Measurements from ENCODE around the gene TIAM2. TPM values are rescaled to one million over a fixed set of nuclear protein-coding genes. Genes with fewer than 3 reads are reported as not detected.
"Not testable (repeated sequence)": the region's sequence is repeated elsewhere in the genome, so short reads cannot be mapped to it uniquely, and the experiment has no call there.

The TIAM2 gene
- total RNA-seq, 1 experiment from 2014 or later: 18.8 TPM

DNA sequence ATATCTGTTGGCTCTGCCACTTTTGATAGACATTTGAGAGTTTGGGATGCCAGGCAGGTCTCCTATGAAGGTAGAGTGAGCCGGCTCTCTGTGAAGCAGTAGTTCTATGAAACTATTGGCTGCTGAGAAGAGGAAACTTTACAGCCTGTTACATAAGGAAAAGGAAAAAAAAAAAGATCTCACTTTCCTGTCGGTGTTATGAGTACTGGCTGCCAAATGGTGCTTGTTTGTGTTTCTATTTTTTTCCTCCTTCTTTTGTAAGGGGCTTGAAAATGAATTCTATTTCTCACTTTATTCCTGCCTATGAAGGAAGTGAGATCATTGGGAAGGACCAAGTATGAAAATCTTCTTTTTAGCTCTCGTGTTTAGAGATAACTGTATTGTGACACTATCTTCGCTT is 195.6 kb downstream of the TIAM2 start:
- DNase-seq (ENCODE audit: low read depth): no peak

DNA sequence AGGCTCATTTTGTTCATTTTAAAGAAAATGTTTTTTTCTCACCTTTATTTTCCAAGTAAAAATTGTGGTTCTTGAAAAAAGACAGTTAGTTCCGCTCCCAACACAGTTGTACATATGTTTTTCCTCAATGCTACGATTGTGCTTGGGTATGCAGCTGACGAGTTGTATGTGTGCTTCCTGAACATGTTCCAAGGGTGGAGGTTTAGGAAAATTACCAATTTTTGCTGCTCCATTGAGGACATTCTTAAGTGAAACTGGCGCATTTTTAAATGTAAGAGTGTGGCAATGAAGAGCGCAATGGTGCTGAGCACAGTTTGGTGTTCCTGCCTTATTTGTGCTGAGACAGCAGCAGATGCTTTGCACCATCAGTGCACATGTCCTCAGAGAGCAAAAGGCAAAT is 198.4 kb downstream of the TIAM2 start:
- DNase-seq (ENCODE audit: low read depth): no peak

DNA sequence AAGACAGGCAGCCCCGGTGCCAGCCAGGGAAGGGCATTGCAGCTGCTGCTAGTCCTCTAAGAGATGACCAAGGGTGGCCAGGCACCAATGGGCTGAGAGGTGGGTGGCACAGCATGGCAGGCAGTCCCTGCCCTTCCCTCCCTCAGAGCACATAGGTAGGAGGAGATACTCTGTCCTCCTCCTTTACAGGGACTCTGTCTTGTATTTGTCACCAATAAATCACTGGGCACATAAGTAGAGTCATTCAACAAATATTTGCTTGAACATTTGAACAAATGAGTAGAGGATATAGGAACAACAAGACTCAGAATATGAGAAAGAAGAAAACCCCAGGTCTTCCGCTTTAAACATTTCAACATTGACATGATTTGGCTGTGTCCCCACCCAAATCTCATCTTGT is 199.3 kb downstream of the TIAM2 start:
- DNase-seq (ENCODE audit: low read depth): peak; percentile 55

DNA sequence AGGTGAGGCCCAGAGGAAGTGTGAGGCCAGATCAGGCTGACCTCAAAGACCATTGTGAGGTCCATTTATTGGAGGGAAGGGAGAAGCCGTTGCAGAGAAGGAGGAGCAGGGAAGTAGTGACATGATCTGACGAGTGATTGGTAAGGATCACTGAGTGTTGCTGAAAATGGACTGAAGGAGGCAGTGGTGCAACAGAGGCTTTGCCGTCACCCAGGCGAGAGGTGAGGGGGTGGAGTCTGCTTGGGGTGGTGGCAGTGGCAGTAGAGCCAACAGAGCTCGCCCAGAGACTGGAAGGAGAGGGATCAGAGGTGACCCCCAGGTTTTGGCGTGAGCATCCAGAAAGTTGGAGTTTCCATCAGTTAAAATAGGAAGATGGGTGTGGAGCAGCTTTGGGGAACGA is 200.8 kb downstream of the TIAM2 start:
- DNase-seq (ENCODE audit: low read depth): no peak

DNA sequence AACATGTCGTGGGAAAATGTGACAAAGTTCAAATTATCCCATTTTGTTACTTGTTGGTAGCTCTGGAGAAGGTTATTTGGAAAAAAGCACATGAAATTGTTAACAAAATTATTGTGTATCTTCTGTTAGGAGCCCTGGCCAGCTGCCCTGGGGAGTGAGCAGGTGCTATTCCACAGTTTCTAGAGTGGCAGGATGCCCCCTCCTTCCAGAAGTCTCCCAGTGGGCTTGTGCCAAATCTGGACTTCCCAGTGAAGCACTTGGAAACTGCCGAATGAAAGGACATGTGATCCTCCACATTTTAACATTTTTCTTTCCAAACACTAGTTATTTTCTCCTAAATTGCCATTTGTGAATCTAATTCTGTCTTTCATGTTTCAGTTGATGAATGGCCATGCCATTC is 201.8 kb downstream of the TIAM2 start:
- DNase-seq (ENCODE audit: low read depth): no peak

DNA sequence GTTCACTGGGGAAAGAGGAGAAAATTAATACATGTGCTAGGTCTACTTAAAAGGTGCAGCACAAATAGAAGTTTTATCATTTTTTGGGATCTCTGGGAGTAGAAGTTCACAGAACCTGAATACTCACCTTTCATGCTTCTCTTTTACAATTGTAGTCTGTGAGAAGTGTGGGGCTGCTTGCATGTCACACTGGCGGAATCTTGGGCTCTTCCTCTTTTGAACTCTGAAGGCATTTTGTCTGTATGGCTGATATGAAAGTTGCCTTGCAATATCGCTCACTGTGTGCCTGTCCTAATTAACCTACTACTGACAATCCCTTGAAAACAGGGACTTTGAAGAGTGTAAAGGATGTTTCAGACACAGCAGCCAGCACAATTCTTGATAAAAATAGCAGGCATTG is 202.8 kb downstream of the TIAM2 start:
- no peak for DNase-seq (ENCODE audit: low read depth)

DNA sequence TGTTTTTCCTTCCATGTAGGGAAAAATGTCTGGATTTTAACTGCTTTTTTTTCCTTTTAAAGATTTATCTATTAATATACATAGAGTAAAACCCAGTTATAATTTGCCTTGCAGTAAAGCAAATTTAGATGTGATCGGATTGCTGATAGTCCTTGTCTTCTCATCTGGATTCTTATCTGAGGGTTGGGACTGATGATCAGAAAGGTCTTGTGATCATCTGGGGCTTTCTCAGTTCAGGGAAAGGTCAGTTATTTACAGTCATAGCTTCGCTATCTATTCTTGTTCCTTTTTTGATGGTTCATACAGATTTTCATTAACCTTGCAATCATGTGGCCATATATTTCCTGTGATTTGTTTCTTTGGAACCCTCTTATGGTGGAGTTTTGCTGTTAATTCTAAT is 204.9 kb downstream of the TIAM2 start:
- DNase-seq (ENCODE audit: low read depth): peak; percentile 52

DNA sequence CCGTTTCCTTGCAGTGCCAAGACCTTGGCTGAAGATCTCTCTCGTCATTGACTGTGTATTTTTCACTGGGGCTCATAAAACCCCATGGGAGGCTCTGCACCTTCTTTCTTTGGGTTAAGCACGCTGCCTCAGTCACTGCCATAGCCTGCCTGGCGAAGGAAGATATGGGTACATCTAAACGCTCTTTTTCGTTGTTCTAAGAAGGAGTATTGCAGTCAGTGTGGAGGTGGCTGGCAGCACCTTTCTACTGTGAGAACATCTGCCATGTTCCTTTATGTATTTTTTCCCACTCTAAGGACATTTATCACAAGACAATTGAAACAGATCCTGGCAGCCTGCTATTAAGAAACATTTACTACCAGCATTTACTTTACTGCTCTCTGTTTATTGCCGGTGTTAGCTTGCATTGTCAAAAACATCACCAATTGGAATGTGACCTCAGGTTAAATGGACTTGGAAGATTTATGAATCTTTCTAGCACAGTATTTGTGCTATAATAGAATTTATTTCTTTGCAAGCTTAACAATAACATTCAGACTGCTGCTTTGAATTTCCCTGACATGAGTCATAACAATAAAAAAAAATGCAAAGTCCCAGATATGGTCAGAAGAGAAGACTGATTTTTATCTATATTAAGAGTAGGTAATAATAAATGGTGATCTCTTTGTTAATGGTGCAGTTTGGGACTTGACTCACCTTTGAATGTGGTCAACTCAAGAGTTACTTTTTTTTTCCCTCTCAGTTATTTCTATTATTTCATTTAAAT is 206.5 kb downstream of the TIAM2 start:
- DNase-seq (ENCODE audit: low read depth): peak; percentile 99

DNA sequence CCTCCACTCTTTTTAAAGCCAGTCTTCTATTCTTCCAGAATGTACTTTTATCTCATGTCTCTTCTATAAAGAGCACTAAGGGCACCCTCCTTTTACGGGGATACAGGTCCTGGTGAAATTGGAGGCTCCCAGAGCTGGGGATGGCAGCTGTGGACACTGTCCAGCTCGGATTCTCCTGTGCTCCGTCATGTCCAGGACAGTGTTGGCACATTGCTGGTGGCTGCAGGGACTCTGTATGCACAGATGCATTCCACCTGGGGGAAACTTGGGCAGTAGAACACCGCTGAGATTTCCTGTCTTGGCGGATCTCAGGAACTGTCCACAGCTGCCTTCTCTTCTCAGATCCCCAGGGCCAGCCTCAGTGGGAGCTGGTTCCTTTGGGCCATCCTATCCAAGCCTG is 212.1 kb downstream of the TIAM2 start:
- DNase-seq (ENCODE audit: low read depth): no peak

DNA sequence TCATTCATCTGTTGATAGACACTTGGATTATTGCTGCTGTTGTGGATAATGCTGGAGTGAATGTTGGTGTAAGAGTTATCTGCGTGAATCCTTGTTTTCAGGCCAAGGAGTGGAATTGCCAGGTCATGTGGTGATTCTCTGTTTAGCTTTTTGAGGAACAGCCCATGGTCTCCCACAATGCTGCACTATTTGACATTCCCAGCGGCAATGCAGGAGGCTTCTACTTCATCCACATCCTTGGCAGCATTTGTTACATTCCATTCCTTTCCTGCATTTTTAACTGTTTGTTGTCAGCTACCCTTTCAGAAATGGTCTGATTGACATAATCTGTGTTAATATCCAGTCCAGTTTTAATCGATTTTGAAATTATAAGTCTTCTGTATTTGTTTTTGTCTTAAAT is 217.0 kb downstream of the TIAM2 start:
- DNase-seq (ENCODE audit: low read depth): no peak

DNA sequence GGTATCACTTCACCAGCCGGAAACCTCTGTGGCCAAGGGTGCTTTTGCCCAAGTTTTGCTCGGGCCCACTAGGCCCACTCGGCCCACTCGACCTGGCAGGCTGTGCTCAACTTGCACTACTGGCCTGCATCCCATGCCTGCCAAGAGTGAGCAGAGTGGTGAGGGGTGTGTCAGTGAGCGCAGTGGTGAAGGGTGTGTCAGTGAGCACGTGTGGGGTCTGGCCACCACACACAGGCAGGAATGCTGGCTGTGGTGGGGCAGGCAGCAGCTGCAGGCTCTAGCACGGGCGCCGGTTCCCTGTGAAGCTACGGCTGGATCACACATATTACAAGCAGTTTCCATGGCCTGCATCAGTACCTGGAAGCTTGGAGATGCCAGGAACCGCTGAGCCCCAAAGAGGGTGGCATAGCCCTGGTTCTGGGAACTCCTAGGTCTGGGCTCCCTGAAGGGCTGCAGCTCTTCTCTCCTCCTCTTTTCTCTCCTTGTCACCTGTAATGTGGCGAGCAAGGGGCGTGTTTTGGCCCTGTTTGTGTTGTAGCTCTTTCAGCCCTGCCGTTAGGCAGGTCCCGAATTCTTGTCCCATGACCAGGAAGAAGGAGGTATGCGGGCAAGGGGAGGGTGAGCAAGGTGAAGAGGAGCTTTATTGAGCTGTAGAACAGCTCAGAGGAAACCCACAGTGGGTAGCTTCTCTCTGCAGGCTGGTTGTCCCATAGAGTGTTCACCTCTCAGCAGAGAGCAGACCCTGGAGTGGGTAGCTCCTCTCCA is 217.7 kb downstream of the TIAM2 start:
- no peak for DNase-seq (ENCODE audit: low read depth)

DNA sequence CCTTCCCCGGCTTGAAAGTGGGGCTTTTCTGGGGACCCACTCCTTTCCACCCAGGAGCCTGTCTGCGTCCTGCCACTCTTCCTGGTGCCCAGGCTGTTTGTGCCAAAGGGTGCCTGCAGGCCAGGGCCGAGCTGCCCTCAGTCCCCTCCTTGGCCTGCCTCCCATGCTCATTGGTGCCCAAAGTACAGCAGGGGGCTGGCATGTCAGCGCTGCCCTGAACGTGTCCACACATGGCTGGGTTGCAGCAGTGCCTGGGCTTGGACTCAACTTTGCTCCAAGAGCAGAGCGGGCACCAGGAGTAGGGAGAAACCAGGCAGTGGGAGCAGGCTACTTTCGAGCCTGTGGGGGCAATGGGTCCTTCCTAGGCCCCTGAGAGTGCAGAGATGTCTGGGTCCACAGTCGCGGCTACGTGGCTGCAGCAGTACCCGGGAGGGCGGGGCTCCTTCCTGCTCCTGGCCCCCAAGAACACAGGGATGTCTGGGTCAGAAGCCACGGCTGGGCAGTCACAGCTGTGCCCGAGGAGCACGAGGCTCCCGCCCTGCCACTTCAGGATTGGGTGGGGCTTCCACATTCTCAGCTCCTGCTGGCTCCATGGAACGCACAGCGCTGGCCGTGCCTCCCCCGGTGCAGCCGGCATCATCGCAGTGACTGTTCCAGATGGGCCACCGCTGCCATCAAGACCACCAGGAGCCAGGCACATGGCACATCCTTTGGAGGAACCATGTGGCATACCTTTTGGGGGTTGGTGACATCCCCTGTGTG is 218.7 kb downstream of the TIAM2 start:
- DNase-seq (ENCODE audit: low read depth): no peak

DNA sequence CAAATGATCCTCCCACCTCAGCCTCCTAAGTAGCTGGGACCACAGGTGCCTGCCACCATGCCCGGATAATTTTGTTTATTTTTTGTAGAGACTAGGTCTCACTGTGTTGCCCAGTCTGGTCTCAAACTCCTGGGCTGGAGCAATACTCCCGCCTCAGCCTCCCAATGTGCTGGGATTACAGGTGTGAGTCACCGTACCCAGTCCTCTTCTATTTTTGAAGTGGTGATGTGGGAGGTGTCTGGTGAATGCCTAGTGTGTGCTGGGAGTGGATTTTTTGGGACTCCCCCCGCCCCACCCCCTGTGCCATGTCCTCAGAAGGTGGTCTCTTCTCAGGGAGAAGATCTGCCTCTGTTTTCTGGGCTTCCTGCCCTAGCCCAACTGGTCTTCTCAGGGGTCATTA is 220.8 kb downstream of the TIAM2 start:
- DNase-seq (ENCODE audit: low read depth): no peak

DNA sequence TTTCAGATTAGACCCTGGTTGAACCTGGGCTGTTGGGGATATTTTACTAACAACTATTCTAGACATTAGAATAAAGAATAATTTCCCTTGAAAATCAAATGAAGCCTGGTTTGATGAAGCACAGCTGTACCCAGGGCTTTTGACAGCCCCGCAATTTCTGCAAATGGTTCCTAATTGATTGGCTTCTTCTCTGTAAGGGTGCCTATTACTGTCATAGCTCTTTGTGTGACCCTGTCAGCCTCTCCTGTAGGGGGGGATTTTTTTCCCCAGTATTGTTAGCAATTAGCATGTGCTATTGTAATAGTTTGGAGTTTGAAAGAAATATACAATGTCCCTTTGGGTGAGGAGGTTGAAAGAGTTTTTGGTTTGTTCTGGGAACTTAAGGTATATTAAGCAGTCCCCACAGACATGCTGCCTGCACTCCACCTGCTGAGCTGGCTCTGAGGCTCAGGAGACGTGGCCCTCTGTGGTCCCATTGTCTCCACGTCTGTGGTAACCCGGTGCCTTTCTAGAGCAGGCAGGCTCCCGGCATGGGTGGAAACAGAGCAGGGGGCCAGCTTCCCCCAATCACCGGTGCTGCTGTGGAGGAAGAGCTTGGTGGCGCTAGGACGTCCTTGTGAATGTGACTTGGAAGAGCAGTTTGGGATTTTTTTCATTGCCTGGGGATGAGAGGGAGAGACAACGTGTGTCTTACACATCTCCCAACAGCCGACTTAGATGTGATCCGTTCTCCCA is 221.4 kb downstream of the TIAM2 start:
- DNase-seq (ENCODE audit: low read depth): no peak

DNA sequence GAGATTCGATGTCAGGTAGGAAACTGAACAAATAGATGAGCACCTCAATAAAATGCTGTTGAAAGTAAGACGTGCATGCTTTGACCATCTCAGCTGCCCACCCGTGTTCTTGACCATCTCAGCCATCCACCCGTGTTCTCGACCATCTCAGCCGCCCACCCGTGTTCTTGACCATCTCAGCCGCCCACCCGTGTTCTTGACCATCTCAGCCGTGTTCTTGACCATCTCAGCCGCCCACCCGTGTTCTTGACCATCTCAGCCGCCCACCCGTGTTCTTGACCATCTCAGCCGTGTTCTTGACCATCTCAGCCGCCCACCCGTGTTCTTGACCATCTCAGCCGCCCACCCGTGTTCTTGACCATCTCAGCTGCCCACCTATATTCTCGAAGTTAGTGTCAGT is 223.6 kb downstream of the TIAM2 start:
- DNase-seq (ENCODE audit: low read depth): not testable (repeated sequence)

DNA sequence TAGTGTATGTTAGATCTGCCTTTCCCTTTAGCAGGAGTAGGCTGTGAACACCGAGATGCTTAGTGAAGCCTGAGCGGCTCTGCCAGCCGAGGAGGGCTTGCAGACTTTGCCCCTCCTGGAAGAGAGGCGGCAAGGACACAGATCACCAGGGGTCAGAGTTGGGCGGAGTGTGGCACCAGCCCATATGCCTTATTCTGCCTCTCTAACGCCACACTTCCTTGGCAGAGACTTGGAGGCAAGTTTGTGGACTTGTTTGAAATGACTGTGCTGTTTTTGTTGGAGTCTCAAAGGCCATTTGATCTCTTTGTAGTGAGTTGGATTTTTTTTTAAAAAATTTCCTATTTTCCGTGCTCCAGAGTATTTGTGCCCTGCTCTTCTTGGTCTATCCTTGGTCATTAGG is 224.2 kb downstream of the TIAM2 start:
- DNase-seq (ENCODE audit: low read depth): no peak

DNA sequence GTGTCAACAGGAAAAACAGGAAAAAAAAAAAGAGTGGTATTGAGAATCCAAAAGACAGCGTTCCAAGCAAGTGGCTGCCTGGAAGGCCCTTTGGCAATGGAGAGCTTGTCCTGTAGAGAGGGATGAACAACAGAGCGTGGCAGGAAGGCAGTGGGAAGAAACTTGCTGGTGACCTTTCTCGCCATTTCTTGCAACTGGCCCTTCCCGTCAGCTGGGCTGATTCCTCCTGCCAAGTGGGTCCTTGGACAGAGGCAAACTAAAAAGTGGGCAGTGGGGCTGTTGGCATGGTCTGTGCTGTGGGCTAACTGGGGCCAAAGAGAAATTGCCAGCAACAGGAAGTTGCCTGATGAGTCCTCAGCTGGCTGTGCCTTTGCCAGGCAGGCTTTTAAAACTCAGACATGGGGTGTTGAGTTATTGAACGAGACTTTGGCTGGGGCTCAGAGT is 224.8 kb downstream of the TIAM2 start:
- DNase-seq (ENCODE audit: low read depth): no peak

DNA sequence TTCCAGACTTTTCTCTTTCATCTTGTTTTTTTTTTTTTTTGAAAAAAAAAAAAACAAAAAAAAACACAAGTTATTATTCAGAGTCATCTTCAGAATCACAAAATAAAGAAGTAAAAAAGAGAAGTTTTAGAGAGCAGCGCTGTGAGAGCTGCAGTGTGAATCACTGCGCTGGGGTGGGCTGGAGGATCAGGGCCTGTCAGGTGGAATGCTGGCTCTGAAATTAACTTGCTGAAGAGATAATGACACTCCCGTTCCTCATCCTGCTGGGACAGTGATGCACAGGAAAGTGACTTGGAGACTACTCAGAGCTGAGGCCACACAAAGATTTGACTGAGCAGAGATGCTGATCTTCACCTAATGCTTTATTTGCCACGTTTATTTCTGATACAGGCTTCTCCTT is 226.0 kb downstream of the TIAM2 start:
- no peak for DNase-seq (ENCODE audit: low read depth)

DNA sequence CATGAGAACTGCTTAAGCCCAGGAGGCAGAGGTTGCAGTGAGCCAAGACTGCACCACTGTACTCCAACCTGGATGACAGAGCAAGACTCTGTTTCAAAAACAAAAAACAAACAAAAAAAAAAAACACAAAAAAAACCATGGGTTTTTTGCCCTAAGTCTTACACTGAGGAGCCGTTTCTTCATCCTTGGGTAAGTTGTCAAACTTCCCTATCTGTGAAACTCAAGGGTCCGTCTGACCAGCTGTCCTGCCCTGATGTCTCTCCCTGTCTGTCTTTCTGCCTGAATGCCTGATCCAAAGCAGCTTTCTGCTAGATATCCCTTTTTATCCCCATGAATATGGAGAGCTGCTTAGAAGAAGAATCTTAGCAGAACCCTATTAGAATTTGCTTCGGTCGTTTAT is 227.4 kb downstream of the TIAM2 start:
- no peak for DNase-seq (ENCODE audit: low read depth)

DNA sequence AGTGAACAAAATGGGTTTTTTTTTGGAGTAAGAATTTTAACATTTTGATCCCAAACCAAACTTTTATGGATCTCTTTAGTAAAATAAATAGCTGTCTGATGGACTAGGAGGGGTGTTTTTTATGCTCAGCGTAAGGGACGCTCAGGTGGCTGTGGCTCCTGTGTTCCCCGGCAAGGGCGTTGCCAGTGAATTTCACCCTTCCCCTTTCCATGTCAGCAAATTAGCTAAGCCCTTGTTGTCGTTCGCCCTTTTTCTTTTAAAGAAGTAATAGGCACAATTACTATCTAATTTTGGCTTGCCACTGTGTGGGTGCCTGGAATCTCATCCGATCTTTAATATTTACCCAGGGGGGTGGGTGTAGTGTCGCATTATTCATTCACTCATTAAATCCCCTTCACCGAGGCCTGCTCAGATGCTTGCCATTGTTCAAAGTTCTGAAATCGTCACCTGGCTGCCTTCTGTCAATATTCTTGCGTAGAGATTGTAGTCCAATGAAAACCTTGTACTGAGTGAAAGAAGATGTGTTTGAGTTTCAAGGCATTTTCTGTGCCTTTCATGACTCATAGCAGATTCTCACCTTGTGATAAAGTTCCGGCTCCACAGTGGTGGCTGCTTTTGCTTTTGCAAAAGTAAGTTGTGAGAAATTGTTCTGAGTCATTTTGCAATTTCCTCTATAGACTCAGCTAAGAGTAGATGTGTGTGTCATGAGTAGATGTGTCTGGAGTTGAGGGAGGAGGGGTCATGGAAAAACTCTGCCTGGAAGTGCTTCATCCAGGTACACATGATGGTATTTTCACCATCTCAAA is 228.7 kb downstream of the TIAM2 start:
- peak; percentile 96 for DNase-seq (ENCODE audit: low read depth)

DNA sequence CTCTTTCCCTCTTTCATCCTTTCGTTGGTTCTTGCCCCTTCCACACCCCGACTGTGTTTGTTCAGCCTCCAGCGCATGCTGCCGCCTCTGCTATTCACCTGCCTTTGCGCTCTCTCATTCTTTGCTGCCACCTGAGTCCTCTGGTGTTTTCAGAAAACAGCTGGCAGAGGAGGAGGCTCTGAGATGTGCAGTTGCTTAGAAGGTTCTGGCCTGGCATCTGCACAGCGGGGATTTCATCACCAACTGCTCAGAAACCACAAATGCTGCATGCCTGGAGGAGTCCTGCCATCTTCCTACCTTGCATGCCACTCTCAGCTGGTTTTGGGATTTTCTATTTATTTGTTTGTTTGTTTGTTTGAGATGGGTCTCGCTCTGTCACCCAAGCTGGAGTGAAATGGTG is 229.5 kb downstream of the TIAM2 start:
- DNase-seq (ENCODE audit: low read depth): peak; percentile 60
